Uterus (tissue), 4 donors: ENCODE data around the gene A2M. TPM values are rescaled to one million over a fixed set of nuclear protein-coding genes. Genes with fewer than 3 reads are reported as not detected.

ENCODE experiments used
- DNase-seq, 2 donors: peaks; one replicate each; pipeline ENCODE4 v3.0.0-alpha.2; 2019 to 2020
- H3K27ac ChIP-seq, 2 donors: fragments of 200-600 bp; sonication (generic); 1 replicate in 1 of 2; 2 replicates in 1 of 2; pipeline ENCODE4 v1.5.1; 2016 to 2018
- H3K27me3 ChIP-seq, 2 donors: fragments of 200-600 bp; sonication (generic); one replicate each; pipeline ENCODE4 v1.5.1; 2018 to 2019; ENCODE audit warnings: control low read depth in 1 of 2
- H3K36me3 ChIP-seq, 2 donors: fragments of 200-600 bp; sonication (generic); one replicate each; pipeline ENCODE4 v1.5.1; 2019; ENCODE audit warnings: control low read depth in 1 of 2
- H3K4me1 ChIP-seq, 2 donors: fragments of 200-600 bp; sonication (generic); one replicate each; pipeline ENCODE4 v1.5.1; 2018 to 2019; ENCODE audit warnings: control low read depth in 1 of 2
- H3K4me3 ChIP-seq, 2 donors: fragments of 200-600 bp; sonication (generic); 1 replicate in 1 of 2; 2 replicates in 1 of 2; pipeline ENCODE4 v1.5.1; 2018 to 2019; ENCODE audit warnings: mild to moderate bottlenecking in 1 of 2
- H3K9me3 ChIP-seq, 2 donors: fragments of 200-600 bp; sonication (generic); one replicate each; pipeline ENCODE4 v1.5.1; 2019; ENCODE audit warnings: control low read depth in 1 of 2
- CTCF ChIP-seq, 4 experiments: fragments of 200-600 bp in 2 of 4; fragments of 450-650 bp in 2 of 4; sonication (generic) in 2 of 4; IDR thresholded peaks; one replicate each; pipeline ENCODE4 v1.5.1; 2016 to 2019; ENCODE audit warnings: antibody characterized with exemption in 4 of 4, mild to moderate bottlenecking in 2 of 4, moderate library complexity in 1 of 4
- POLR2A ChIP-seq, 2 donors: fragments of 450-650 bp; IDR thresholded peaks; one replicate each; pipeline ENCODE4 v1.6.1; 2016; ENCODE audit warnings: antibody characterized with exemption in 2 of 2, mild to moderate bottlenecking in 1 of 2, moderate library complexity in 1 of 2
- intact Hi-C: fragments of 100-400 bp; cut with DNase I; formaldehyde crosslinking; loops from one replicate; pipeline ENCODE4 v1.15.1; 2023; ENCODE audit warnings: low total_unique reads
- total RNA-seq, 4 donors: library from RNA; depleted of rRNA in 3 of 4; stranded (reverse); fragments of >200 nt in 3 of 4; gene quantifications; one replicate each; pipeline versions ENCODE4 v1.1.0 to v1.2.4, GENCODE V29; 2014 to 2023
- donor health status: DM: yes; HTN: yes; CAD: no.

Gene A2M
- total RNA-seq, 4 donors from 2014 or later = 305 to 1,063 (median 353) TPM

- TF ChIP-seq POLR2A (IDR thresholded peaks at IDR 0.05) = no peak
- no peak for TF ChIP-seq CTCF (IDR thresholded peaks at IDR 0.05)
- Histone ChIP-seq H3K4me1 (no peaks in the 10 kb centered on the region), H3K9me3 (no peaks in the 10 kb centered on the region), H3K36me3 (no peaks in the 10 kb centered on the region), H3K27me3 (no peaks in the 10 kb centered on the region), H3K4me3 (no peak overlapping the region), H3K27ac (no peak overlapping the region)
- intact Hi-C loops = no loop called here
- DNase-seq = no peak
Measured at GRCh38 chr12:9070351-9070750, 45.4 kb downstream of the A2M start.

- TF ChIP-seq CTCF (IDR thresholded peaks at IDR 0.05) = no peak
- no peak for TF ChIP-seq POLR2A (IDR thresholded peaks at IDR 0.05)
- intact Hi-C loops = no loop called here
- no peak for DNase-seq
- Histone ChIP-seq H3K4me1 (no peaks in the 10 kb centered on the region), H3K36me3 (no peaks in the 10 kb centered on the region), H3K4me3 (no peak overlapping the region), H3K27me3 (no peaks in the 10 kb centered on the region), H3K27ac (no peak overlapping the region), H3K9me3 (no peaks in the 10 kb centered on the region)
Measured at GRCh38 chr12:9068600-9068999, 47.1 kb downstream of the A2M start.

GRCh38 chr12:9068086-9068485 is 47.6 kb downstream of the A2M start:
- Histone ChIP-seq H3K9me3 (no peaks in the 10 kb centered on the region), H3K27me3 (no peaks in the 10 kb centered on the region), H3K27ac (no peak overlapping the region), H3K4me1 (no peaks in the 10 kb centered on the region), H3K36me3 (no peaks in the 10 kb centered on the region), H3K4me3 (no peak overlapping the region)
- no peak for DNase-seq
- intact Hi-C loops = no loop called here
- TF ChIP-seq POLR2A (IDR thresholded peaks at IDR 0.05) (no peak), CTCF (IDR thresholded peaks at IDR 0.05) (no peak)

- TF ChIP-seq POLR2A (IDR thresholded peaks at IDR 0.05) (no peak), CTCF (IDR thresholded peaks at IDR 0.05) (no peak)
- no peaks in the 10 kb centered on the region for H3K9me3 ChIP-seq
- H3K4me3 ChIP-seq = no peak overlapping the region
- intact Hi-C loops = no loop called here
- DNase-seq = no peak
- no peaks in the 10 kb centered on the region for H3K36me3 ChIP-seq
- H3K27ac ChIP-seq = no peak overlapping the region
- H3K27me3 ChIP-seq = no peaks in the 10 kb centered on the region
- no peaks in the 10 kb centered on the region for H3K4me1 ChIP-seq
Measured at GRCh38 chr12:9066755-9067423, 48.8 kb downstream of the A2M start.

GRCh38 chr12:9066183-9066623 is 49.5 kb downstream of the A2M start:
- Histone ChIP-seq H3K27me3 (no peaks in the 10 kb centered on the region), H3K4me1 (no peaks in the 10 kb centered on the region), H3K27ac (no peak overlapping the region), H3K4me3 (no peak overlapping the region), H3K9me3 (no peaks in the 10 kb centered on the region), H3K36me3 (no peaks in the 10 kb centered on the region)
- intact Hi-C loops = no loop called here
- no peak for DNase-seq
- no peak for TF ChIP-seq CTCF (IDR thresholded peaks at IDR 0.05)
- no peak for TF ChIP-seq POLR2A (IDR thresholded peaks at IDR 0.05)
